H1 (cell line): ENCODE data around the gene RAD51B. TPM values are rescaled to one million over a fixed set of nuclear protein-coding genes. Genes with fewer than 3 reads are reported as not detected.

Experiments used
- CTCF ChIA-PET: fragments of 300-600 bp; sonication (Branson Sonifier 250); formaldehyde crosslinking; loops from one replicate; lab custom pipeline; 2021; ENCODE audit not compliant: partially characterized antibody; lab: Charles Lee
- POLR2A ChIA-PET: fragments of 300-600 bp; sonication (Branson Sonifier 250); formaldehyde crosslinking; loops from one replicate; lab custom pipeline; 2021; ENCODE audit warnings: inconsistent platforms; ENCODE audit not compliant: partially characterized antibody; lab: Charles Lee
- DNase-seq, 2 experiments: peaks; one replicate each; pipeline versions ENCODE4 v3.0.0 to v3.0.0-alpha.2; 2010 to 2022; ENCODE audit warnings: low spot score in 2 of 2, low read depth in 1 of 2, mixed read lengths in 1 of 2
- FAIRE-seq: peaks from 2 replicates; lab custom pipeline; 2011; peaks lifted over from hg19 to GRCh38; lab: Jason Lieb, UNC
- H2AFZ ChIP-seq: 2 replicates; pipeline ENCODE4 v1.8.1; 2012; ENCODE audit warnings: low read length, inconsistent platforms
- H2AK5ac ChIP-seq: 2 replicates; pipeline ENCODE4 v1.6.1; 2013; ENCODE audit warnings: low read depth, low read length
- H2BK120ac ChIP-seq: replicated peaks from 2 replicates; pipeline ENCODE3; 2013; ENCODE audit warnings: low read depth, low read length, inconsistent platforms
- H2BK12ac ChIP-seq: 2 replicates; pipeline ENCODE4 v1.6.1; 2013; ENCODE audit warnings: low read depth, low read length
- H2BK15ac ChIP-seq: 2 replicates; pipeline ENCODE4 v1.6.1; 2013; ENCODE audit warnings: low read length
- H2BK20ac ChIP-seq: 2 replicates; pipeline ENCODE4 v1.6.1; 2013; ENCODE audit warnings: low read length
- H2BK5ac ChIP-seq: 2 replicates; pipeline ENCODE4 v1.6.1; 2013; ENCODE audit warnings: low read depth, low read length
- H3K14ac ChIP-seq: 2 replicates; pipeline ENCODE4 v1.6.1; 2013; ENCODE audit warnings: inconsistent platforms; ENCODE audit not compliant: insufficient read length
- H3K18ac ChIP-seq: 2 replicates; pipeline ENCODE4 v1.6.1; 2013; ENCODE audit warnings: low read length; ENCODE audit errors: extremely low read depth
- H3K23ac ChIP-seq: 2 replicates; pipeline ENCODE4 v1.6.1; 2013; ENCODE audit warnings: inconsistent platforms; ENCODE audit not compliant: insufficient read length
- H3K23me2 ChIP-seq: 2 replicates; pipeline ENCODE4 v1.6.1; 2013; ENCODE audit warnings: low read depth, low read length
- H3K27ac ChIP-seq: 2 replicates; pipeline ENCODE4 v1.6.1; 2011; ENCODE audit warnings: low read depth, low read length, inconsistent platforms
- H3K27me3 ChIP-seq, 4 experiments: replicated peaks in 1 of 4; 1 replicate in 1 of 4; 2 replicates in 3 of 4; pipeline versions ENCODE4 v1.6.1 to v1.8.1; 2011 to 2013; ENCODE audit warnings: low read length in 3 of 4, mild to moderate bottlenecking in 3 of 4, inconsistent platforms in 2 of 4, mixed read lengths in 2 of 4, moderate library complexity in 1 of 4; ENCODE audit not compliant: control insufficient read depth in 3 of 4, insufficient read depth in 3 of 4; ENCODE audit errors: extremely low read depth in 1 of 4
- H3K36me3 ChIP-seq, 4 experiments: 2 replicates each; pipeline versions ENCODE4 v1.6.1 to v1.8.1; 2011 to 2013; ENCODE audit warnings: mild to moderate bottlenecking in 4 of 4, low read length in 3 of 4, moderate library complexity in 2 of 4, control low read depth in 1 of 4, inconsistent platforms in 1 of 4; ENCODE audit not compliant: insufficient read depth in 4 of 4, control insufficient read depth in 2 of 4
- H3K4ac ChIP-seq: replicated peaks from 2 replicates; pipeline ENCODE3; 2013; ENCODE audit warnings: low read length, low read depth, mixed read lengths, inconsistent platforms; ENCODE audit not compliant: insufficient read length
- H3K4me1 ChIP-seq, 4 experiments: replicated peaks in 1 of 4; 1 replicate in 1 of 4; 2 replicates in 3 of 4; pipeline versions ENCODE4 v1.6.1 to v1.8.1; 2011 to 2013; ENCODE audit warnings: low read length in 3 of 4, inconsistent platforms in 2 of 4, mixed read lengths in 1 of 4; ENCODE audit not compliant: insufficient read depth in 4 of 4, control insufficient read depth in 3 of 4
- H3K4me2 ChIP-seq, 2 experiments: 2 replicates each; pipeline versions ENCODE4 v1.6.1 to v1.8.1; 2011 to 2013; ENCODE audit warnings: low read depth in 2 of 2, low read length in 2 of 2, control low read depth in 1 of 2, inconsistent platforms in 1 of 2, mild to moderate bottlenecking in 1 of 2; ENCODE audit not compliant: insufficient read depth in 1 of 2
- H3K4me3 ChIP-seq, 4 experiments: fragments of 200-600, 300-600 bp in 1 of 4; sonication (generic), shearing (Covaris generic), sonication (Bioruptor Twin) in 1 of 4; 2 replicates each; pipeline versions ENCODE4 v1.5.1 to v1.8.1; 2011 to 2016; ENCODE audit warnings: low read length in 4 of 4, low read depth in 3 of 4, control low read depth in 2 of 4, inconsistent platforms in 2 of 4, mild to moderate bottlenecking in 2 of 4, mixed read lengths in 1 of 4, moderate library complexity in 1 of 4; ENCODE audit not compliant: insufficient read depth in 2 of 4; ENCODE audit errors: extremely low read depth in 1 of 4
- H3K56ac ChIP-seq: replicated peaks from 2 replicates; pipeline ENCODE3; 2013; ENCODE audit warnings: low read depth, mild to moderate bottlenecking, mixed read lengths, low read length, inconsistent platforms; ENCODE audit not compliant: insufficient read length
- H3K79me1 ChIP-seq: 2 replicates; pipeline ENCODE4 v1.6.1; 2013; ENCODE audit warnings: low read depth, low read length, control low read depth
- H3K79me2 ChIP-seq, 2 experiments: 2 replicates each; pipeline versions ENCODE4 v1.6.1 to v1.8.1; 2012 to 2013; ENCODE audit warnings: low read length in 2 of 2, mild to moderate bottlenecking in 2 of 2, inconsistent platforms in 1 of 2; ENCODE audit not compliant: insufficient read depth in 2 of 2, control insufficient read depth in 1 of 2
- H3K9ac ChIP-seq, 4 experiments: replicated peaks in 1 of 4; 1 replicate in 1 of 4; 2 replicates in 3 of 4; pipeline versions ENCODE4 v1.6.1 to v1.8.1; 2011 to 2013; ENCODE audit warnings: low read depth in 3 of 4, low read length in 3 of 4, control low read depth in 2 of 4, mild to moderate bottlenecking in 2 of 4, moderate library complexity in 2 of 4, inconsistent platforms in 1 of 4; ENCODE audit errors: extremely low read depth in 1 of 4
- H3K9me3 ChIP-seq, 2 experiments: 2 replicates each; pipeline versions ENCODE4 v1.6.1 to v1.8.1; 2012 to 2013; ENCODE audit warnings: mild to moderate bottlenecking in 2 of 2, moderate library complexity in 2 of 2, control low read depth in 1 of 2, inconsistent platforms in 1 of 2, low read depth in 1 of 2, low read length in 1 of 2, mixed read lengths in 1 of 2; ENCODE audit not compliant: insufficient read depth in 2 of 2
- H4K20me1 ChIP-seq, 2 experiments: replicated peaks in 1 of 2; 2 replicates each; pipeline versions ENCODE3 to v1.8.1; 2011 to 2013; ENCODE audit warnings: inconsistent platforms in 2 of 2, low read length in 2 of 2, mild to moderate bottlenecking in 1 of 2; ENCODE audit not compliant: insufficient read depth in 2 of 2, control insufficient read depth in 1 of 2
- H4K5ac ChIP-seq: 2 replicates; pipeline ENCODE4 v1.6.1; 2013; ENCODE audit warnings: low read length, low read depth, mixed read lengths, inconsistent platforms; ENCODE audit not compliant: insufficient read length
- H4K8ac ChIP-seq: 2 replicates; pipeline ENCODE4 v1.8.0; 2013; ENCODE audit warnings: mild to moderate bottlenecking, moderate library complexity, low read length, inconsistent platforms; ENCODE audit not compliant: insufficient read depth; ENCODE audit errors: extremely low read depth
- H4K91ac ChIP-seq: replicated peaks from 2 replicates; pipeline ENCODE3; 2013; ENCODE audit warnings: low read length, mixed read lengths, inconsistent platforms; ENCODE audit not compliant: insufficient read length
- BCL11A ChIP-seq, 2 experiments: IDR thresholded peaks; one replicate each; pipeline ENCODE4 v1.6.1; 2011; ENCODE audit warnings: low read depth in 2 of 2, low read length in 2 of 2, mild to moderate bottlenecking in 2 of 2
- CHD1 ChIP-seq: IDR thresholded peaks from 2 replicates; pipeline ENCODE4 v1.6.1; 2012; ENCODE audit warnings: low read depth, low read length, improper control_type of control experiment
- GTF2F1 ChIP-seq: IDR thresholded peaks from 2 replicates; pipeline ENCODE4 v1.6.1; 2012; ENCODE audit warnings: low read depth, low read length, improper control_type of control experiment, borderline replicate concordance
- POLR2A ChIP-seq, 2 experiments: IDR thresholded peaks; 1 replicate in 1 of 2; 2 replicates in 1 of 2; pipeline ENCODE4 v1.6.1; 2011; ENCODE audit warnings: low read depth in 2 of 2, low read length in 2 of 2, mild to moderate bottlenecking in 2 of 2; ENCODE audit errors: control extremely low read depth in 1 of 2
- RNF2 ChIP-seq: fragments of 200-900, 300-1000 bp; sonication (generic); IDR thresholded peaks from 2 replicates; pipeline ENCODE4 v1.7.1; 2016; ENCODE audit warnings: borderline replicate concordance, low read depth, mild to moderate bottlenecking, antibody characterized with exemption, low read length; ENCODE audit not compliant: poor library complexity, severe bottlenecking; ENCODE audit errors: missing control alignments
- SIX5 ChIP-seq: IDR thresholded peaks from 2 replicates; pipeline ENCODE4 v1.6.1; 2011; ENCODE audit warnings: mild to moderate bottlenecking, low read depth, low read length
- SP1 ChIP-seq: IDR thresholded peaks from 2 replicates; pipeline ENCODE4 v1.6.1; 2011; ENCODE audit warnings: low read depth, low read length
- SRF ChIP-seq: IDR thresholded peaks from 2 replicates; pipeline ENCODE4 v1.6.1; 2011; ENCODE audit warnings: mild to moderate bottlenecking, low read depth, low read length, moderate library complexity
- SUZ12 ChIP-seq: fragments of 200-600 bp; sonication (generic); IDR thresholded peaks from 2 replicates; pipeline ENCODE4 v1.6.1; 2012; ENCODE audit warnings: mild to moderate bottlenecking, inconsistent platforms, low read length, moderate library complexity, mixed read lengths
- TAF1 ChIP-seq: IDR thresholded peaks from 2 replicates; pipeline ENCODE4 v1.6.1; 2011; ENCODE audit warnings: mild to moderate bottlenecking, low read depth, low read length
- YY1 ChIP-seq: IDR thresholded peaks from 2 replicates; pipeline ENCODE4 v1.6.1; 2011; ENCODE audit warnings: low read depth, mild to moderate bottlenecking, low read length
- ZNF274 ChIP-seq: IDR thresholded peaks from 2 replicates; pipeline ENCODE4 v1.7.0; 2012; ENCODE audit warnings: low read length, borderline replicate concordance; ENCODE audit errors: extremely low read depth
- WGBS, 2 experiments: shearing (Covaris generic) in 1 of 2; methylation state at CpG; one replicate each; pipeline versions ENCODE4 v1.1.6 to v1.1.7; 2013 to 2015; ENCODE audit warnings: low lambda C conversion rate in 2 of 2, mixed read lengths in 2 of 2, inconsistent platforms in 1 of 2, low coverage in 1 of 2, missing lambda C conversion rate in 1 of 2; ENCODE audit not compliant: insufficient replicate concordance in 2 of 2, insufficient coverage in 1 of 2, insufficient read length in 1 of 2; ENCODE audit errors: extremely low coverage in 1 of 2, missing lambda C conversion rate in 1 of 2; 5-methylcytosine and 5-hydroxymethylcytosine counted together
- polyA plus RNA-seq, 7 experiments: library from polyadenylated mRNA; depleted of rRNA in 3 of 7; stranded (reverse) in 5 of 7; unstranded in 2 of 7; fragments of >200 nt in 5 of 7; fragments of 200-250 nt in 2 of 7; gene quantifications; 1 replicate in 5 of 7; 2 replicates in 1 of 7; 4 replicates in 1 of 7; pipeline versions ENCODE4 v1.2.1 to v1.2.3, GENCODE V29; 2011 to 2013; ENCODE audit warnings: missing spikeins in 2 of 7, mixed read lengths in 2 of 7
- total RNA-seq: library from RNA; stranded (reverse); fragmentation: NEBNext Ultra II Directional; extraction: Animal tissue kit (Norgen Biotek cat#: 25700); gene quantifications from 2 replicates; pipeline ENCODE4 v1.2.1, GENCODE V29; 2021

Gene RAD51B
- total and polyA plus RNA-seq, 2 of the 8 experiments (the other 6 are each of a cell fraction or from before 2014, with no cell fraction given): 3.9 to 14.9 TPM

- Histone ChIP-seq H3K23me2 (no peaks in the 10 kb centered on the region), H4K5ac (no peak overlapping the region), H3K56ac (no peak overlapping the region), H2BK12ac (no peak overlapping the region), H3K27me3 (no peaks in the 10 kb centered on the region), H3K9me3 (no peaks in the 10 kb centered on the region), H3K79me2 (no peaks in the 10 kb centered on the region), H4K91ac (no peak overlapping the region), H2AFZ (no peak overlapping the region), H2BK5ac (no peak overlapping the region), H3K79me1 (no peaks in the 10 kb centered on the region), H3K36me3 (no peaks in the 10 kb centered on the region), H3K23ac (no peak overlapping the region), H3K27ac (no peak overlapping the region), H3K9ac (no peak overlapping the region), H3K18ac (0 out of 2 replicates have a peak overlapping the region, but pooled peaks have one; percentile 6), H2BK15ac (no peak overlapping the region), H2AK5ac (no peak overlapping the region; the same call in 1 of the 2 replicates), H2BK120ac (no peak overlapping the region), H3K4me2 (no peak overlapping the region), H3K4me3 (no peak overlapping the region), H4K20me1 (no peaks in the 10 kb centered on the region), H4K8ac (no peak overlapping the region), H3K14ac (no peak overlapping the region), H3K4ac (no peak overlapping the region), H3K4me1 (peaks cover 2 to 10% (median 7%) of the 10 kb centered on the region in 4 experiments), H2BK20ac (no peak overlapping the region)
- TF ChIP-seq POLR2A (IDR thresholded peaks at IDR 0.05; ENCODE audit: control extremely low read depth in 1 of 2, low read depth in 2 of 2, low read length in 2 of 2) (no peak), YY1 (no peak), SIX5 (no peak), SUZ12 (no peak), RNF2 (no peak), SP1 (no peak), BCL11A (IDR thresholded peaks at IDR 0.05; ENCODE audit: low read depth in 2 of 2, low read length in 2 of 2) (no peak), GTF2F1 (no peak), CHD1 (no peak), ZNF274 (no peak), TAF1 (no peak), SRF (no peak)
- DNase-seq (no peak), FAIRE-seq (no peak)
- ChIA-PET CTCF (no interaction called here), POLR2A (no interaction called here)
- WGBS, 2 experiments: 96% methylated on average over 5 of the region's 5 CpGs; no CpG with 5 or more reads in 1 of the 2 experiments
These were observed 724.7 kb downstream of the RAD51B start for GRCh38 chr14:68544081-68544892.
